Activated CD4-positive, alpha-beta T cell treated with anti-CD3 and anti-CD28 coated beads, Interleukin-2, amount 10 ng/mL, durations not matched to agents 7 days and 5 days (primary cell): Measurements from ENCODE around the gene ZMIZ2. TPM values are rescaled to one million over a fixed set of nuclear protein-coding genes. Genes with fewer than 3 reads are reported as not detected.

Source experiments
- CTCF ChIA-PET: fragments of 350-600 bp; sonication (Branson Sonifier 250); formaldehyde crosslinking; loops from one replicate; lab custom pipeline; 2021; ENCODE audit warnings: antibody characterized with exemption; lab: Charles Lee
- POLR2A ChIA-PET: fragments of 350-600 bp; sonication (Branson Sonifier 250); formaldehyde crosslinking; loops from one replicate; lab custom pipeline; 2021; ENCODE audit warnings: antibody characterized with exemption; lab: Charles Lee
- DNase-seq: peaks from one replicate; pipeline ENCODE4 v3.0.0-alpha.2; 2020
- H3K27ac Mint-ChIP-seq: one replicate; pipeline ENCODE4 v1.8.0; 2021; ENCODE audit warnings: mild to moderate bottlenecking, moderate library complexity, mixed read lengths
- H3K27me3 Mint-ChIP-seq: one replicate; pipeline ENCODE4 v1.8.0; 2021; ENCODE audit warnings: mixed read lengths
- H3K36me3 Mint-ChIP-seq: one replicate; pipeline ENCODE4 v1.8.0; 2021; ENCODE audit warnings: low read depth, mixed read lengths
- H3K4me1 Mint-ChIP-seq: one replicate; pipeline ENCODE4 v1.8.0; 2021; ENCODE audit warnings: mixed read lengths
- H3K4me3 Mint-ChIP-seq: one replicate; pipeline ENCODE4 v1.8.0; 2021; ENCODE audit warnings: mild to moderate bottlenecking, moderate library complexity, mixed read lengths
- H3K9me3 Mint-ChIP-seq: one replicate; pipeline ENCODE4 v1.8.0; 2021; ENCODE audit warnings: mixed read lengths
- total RNA-seq, 2 experiments: library from RNA; stranded (reverse); gene quantifications; one replicate each; pipeline ENCODE4 v1.2.3, GENCODE V29; 2021

Gene ZMIZ2
- total RNA-seq, 2 experiments from 2014 or later, result 98.6 to 100 TPM

GRCh38 chr7:44754802-44755697 is 6.4 kb downstream of the ZMIZ2 start:
- no peak for DNase-seq
- POLR2A ChIA-PET, result no interaction called here
- Mint-ChIP-seq H3K9me3 (no peaks in the 10 kb centered on the region), H3K27me3 (no peaks in the 10 kb centered on the region), H3K4me1 (peaks cover 34% of the 10 kb centered on the region), H3K27ac (peak overlapping the region; percentile 46), H3K4me3 (no peak overlapping the region), H3K36me3 (peaks cover 20% of the 10 kb centered on the region)
- CTCF ChIA-PET, result interaction anchor here (1.0 kb wide), 1 partner anchor 72 kb away, joined by 4 read pairs; no protein-coding TSS in a partner anchor

- ChIA-PET CTCF (interaction anchor here (1.0 kb wide), 1 partner anchor 71 kb away, joined by 4 read pairs; no protein-coding TSS in a partner anchor), POLR2A (no interaction called here)
- peaks cover 24% of the 10 kb centered on the region for H3K4me1 Mint-ChIP-seq
Measured at GRCh38 chr7:44755698-44756627, 7.3 kb downstream of the ZMIZ2 start.

GRCh38 chr7:44756904-44757303 is 8.3 kb downstream of the ZMIZ2 start:
- ChIA-PET CTCF (no interaction called here), POLR2A (no interaction called here)
- no peaks in the 10 kb centered on the region for H3K27me3 Mint-ChIP-seq
- H3K36me3 Mint-ChIP-seq, result peaks cover 16% of the 10 kb centered on the region
- DNase-seq, result no peak
- H3K4me3 Mint-ChIP-seq, result no peak overlapping the region
- H3K4me1 Mint-ChIP-seq, result peaks cover 20% of the 10 kb centered on the region
- no peaks in the 10 kb centered on the region for H3K9me3 Mint-ChIP-seq
- no peak overlapping the region for H3K27ac Mint-ChIP-seq

More at GRCh38 chr7:44755698-44756627, 7.3 kb downstream of the ZMIZ2 start:
- H3K9me3 Mint-ChIP-seq, result no peaks in the 10 kb centered on the region
- H3K36me3 Mint-ChIP-seq, result peaks cover 14% of the 10 kb centered on the region
- no peak for DNase-seq
- H3K4me3 Mint-ChIP-seq, result no peak overlapping the region
- H3K27me3 Mint-ChIP-seq, result no peaks in the 10 kb centered on the region
- H3K27ac Mint-ChIP-seq, result peak overlapping the region; percentile 19

- H3K27me3 Mint-ChIP-seq, result no peaks in the 10 kb centered on the region
- POLR2A ChIA-PET, result no interaction called here
- no peak for DNase-seq
- peaks cover 19% of the 10 kb centered on the region for H3K4me1 Mint-ChIP-seq
- CTCF ChIA-PET, result no interaction called here
- H3K9me3 Mint-ChIP-seq, result no peaks in the 10 kb centered on the region
- peaks cover 17% of the 10 kb centered on the region for H3K36me3 Mint-ChIP-seq
- no peak overlapping the region for H3K27ac Mint-ChIP-seq
- no peak overlapping the region for H3K4me3 Mint-ChIP-seq
Measured at GRCh38 chr7:44757311-44757710, 8.7 kb downstream of the ZMIZ2 start.

- no peaks in the 10 kb centered on the region for H3K27me3 Mint-ChIP-seq
- POLR2A ChIA-PET, result no interaction called here
Measured at GRCh38 chr7:44757739-44758138, 9.1 kb downstream of the ZMIZ2 start.

GRCh38 chr7:44759246-44759645 is 10.6 kb downstream of the ZMIZ2 start:
- peaks cover 27% of the 10 kb centered on the region for H3K36me3 Mint-ChIP-seq
- no peak for DNase-seq
- H3K27me3 Mint-ChIP-seq, result no peaks in the 10 kb centered on the region
- ChIA-PET POLR2A (no interaction called here), CTCF (interaction anchor here (0.7 to 1.4 kb wide), 3 partner anchors 11 to 185 kb away, joined by 3 read pairs; no protein-coding TSS in a partner anchor)
- H3K4me3 Mint-ChIP-seq, result no peak overlapping the region
- H3K27ac Mint-ChIP-seq, result no peak overlapping the region
- H3K9me3 Mint-ChIP-seq, result no peaks in the 10 kb centered on the region
- peaks cover 8% of the 10 kb centered on the region for H3K4me1 Mint-ChIP-seq

More at GRCh38 chr7:44757739-44758138, 9.1 kb downstream of the ZMIZ2 start:
- CTCF ChIA-PET, result interaction anchor here (0.7 kb wide), 1 partner anchor 168 kb away, joined by 4 read pairs; no protein-coding TSS in a partner anchor
- Mint-ChIP-seq H3K4me1 (peaks cover 15% of the 10 kb centered on the region), H3K9me3 (no peaks in the 10 kb centered on the region), H3K27ac (no peak overlapping the region), H3K36me3 (peaks cover 18% of the 10 kb centered on the region), H3K4me3 (no peak overlapping the region)
- no peak for DNase-seq

- Mint-ChIP-seq H3K4me1 (no peaks in the 10 kb centered on the region), H3K36me3 (peaks cover 30% of the 10 kb centered on the region), H3K27me3 (no peaks in the 10 kb centered on the region), H3K4me3 (no peak overlapping the region), H3K27ac (no peak overlapping the region), H3K9me3 (no peaks in the 10 kb centered on the region)
- DNase-seq, result no peak
- CTCF ChIA-PET, result interaction anchor here (0.8 to 1.4 kb wide), 2 partner anchors 10 to 186 kb away, joined by 3 read pairs; no protein-coding TSS in a partner anchor
- POLR2A ChIA-PET, result no interaction called here
Measured at GRCh38 chr7:44760034-44760580, 11.5 kb downstream of the ZMIZ2 start.

- no peaks in the 10 kb centered on the region for H3K4me1 Mint-ChIP-seq
- peaks cover 28% of the 10 kb centered on the region for H3K36me3 Mint-ChIP-seq
- ChIA-PET POLR2A (no interaction called here), CTCF (no interaction called here)
- DNase-seq, result no peak
- no peak overlapping the region for H3K4me3 Mint-ChIP-seq
- no peak overlapping the region for H3K27ac Mint-ChIP-seq
- no peaks in the 10 kb centered on the region for H3K9me3 Mint-ChIP-seq
- no peaks in the 10 kb centered on the region for H3K27me3 Mint-ChIP-seq
Measured at GRCh38 chr7:44761207-44762161, 12.8 kb downstream of the ZMIZ2 start.

GRCh38 chr7:44762300-44762699 is 13.7 kb downstream of the ZMIZ2 start:
- Mint-ChIP-seq H3K9me3 (no peaks in the 10 kb centered on the region), H3K36me3 (peaks cover 28% of the 10 kb centered on the region), H3K4me1 (peaks cover 4% of the 10 kb centered on the region), H3K4me3 (no peak overlapping the region), H3K27me3 (no peaks in the 10 kb centered on the region), H3K27ac (no peak overlapping the region)
- ChIA-PET POLR2A (no interaction called here), CTCF (no interaction called here)
- no peak for DNase-seq

GRCh38 chr7:44762726-44763522 is 14.3 kb downstream of the ZMIZ2 start:
- Mint-ChIP-seq H3K4me1 (peaks cover 10% of the 10 kb centered on the region), H3K27ac (no peak overlapping the region), H3K27me3 (no peaks in the 10 kb centered on the region), H3K36me3 (peaks cover 34% of the 10 kb centered on the region), H3K9me3 (no peaks in the 10 kb centered on the region), H3K4me3 (no peak overlapping the region)
- ChIA-PET CTCF (interaction anchor here (2.7 kb wide), 1 partner anchor 10 kb away, joined by 8 read pairs; no protein-coding TSS in a partner anchor), POLR2A (no interaction called here)
- no peak for DNase-seq

- no peaks in the 10 kb centered on the region for H3K27me3 Mint-ChIP-seq
- DNase-seq, result no peak
- no peak overlapping the region for H3K4me3 Mint-ChIP-seq
- ChIA-PET POLR2A (no interaction called here), CTCF (interaction anchor here (1.3 to 2.7 kb wide), 2 partner anchors 9 to 28 kb away, joined by 3 to 8 read pairs; no protein-coding TSS in a partner anchor)
- peaks cover 39% of the 10 kb centered on the region for H3K36me3 Mint-ChIP-seq
- H3K27ac Mint-ChIP-seq, result peak overlapping the region; percentile 68
- no peaks in the 10 kb centered on the region for H3K9me3 Mint-ChIP-seq
- peaks cover 21% of the 10 kb centered on the region for H3K4me1 Mint-ChIP-seq
Measured at GRCh38 chr7:44764081-44764480, 15.4 kb downstream of the ZMIZ2 start.
